Activated CD8-positive, alpha-beta T cell treated with anti-CD3 and anti-CD28 coated beads for 36 hours (primary cell): ENCODE measurements around the gene FUT8. TPM values are rescaled to one million over a fixed set of nuclear protein-coding genes. Genes with fewer than 3 reads are reported as not detected.
A peak's percentile ranks its signal among the peaks of the same experiment; 100 is the strongest.

Experiments used
- ATAC-seq: fragments of 200-7000 bp; cut with Tn5 transposase; one replicate; pipeline ENCODE4 v1.10.0; 2021; ENCODE audit warnings: mild to moderate bottlenecking, moderate library complexity
- CTCF ChIA-PET: fragments of 350-600 bp; sonication (Branson Sonifier 250); formaldehyde crosslinking; loops from one replicate; lab custom pipeline; 2021; ENCODE audit warnings: antibody characterized with exemption; lab: Charles Lee
- POLR2A ChIA-PET: fragments of 350-600 bp; sonication (Branson Sonifier 250); formaldehyde crosslinking; loops from one replicate; lab custom pipeline; 2021; ENCODE audit warnings: antibody characterized with exemption; lab: Charles Lee
- DNase-seq: peaks from one replicate; pipeline ENCODE4 v3.0.0-alpha.2; 2020
- H3K27ac Mint-ChIP-seq: one replicate; pipeline ENCODE4 v1.8.0; 2021; ENCODE audit warnings: mild to moderate bottlenecking, mixed read lengths
- H3K27me3 Mint-ChIP-seq: one replicate; pipeline ENCODE4 v1.8.0; 2021; ENCODE audit warnings: mixed read lengths
- H3K36me3 Mint-ChIP-seq: one replicate; pipeline ENCODE4 v1.8.0; 2021; ENCODE audit warnings: low read depth, mixed read lengths
- H3K4me1 Mint-ChIP-seq: one replicate; pipeline ENCODE4 v1.8.0; 2021; ENCODE audit warnings: low read depth, mixed read lengths
- H3K4me3 Mint-ChIP-seq: one replicate; pipeline ENCODE4 v1.8.0; 2021; ENCODE audit warnings: mild to moderate bottlenecking, moderate library complexity, mixed read lengths
- H3K9me3 Mint-ChIP-seq: one replicate; pipeline ENCODE4 v1.8.0; 2021; ENCODE audit warnings: mixed read lengths
- CTCF ChIP-seq: fragments of 200-600 bp; IDR thresholded peaks from one replicate; pipeline ENCODE4 v1.8.0; 2022; ENCODE audit warnings: antibody characterized with exemption, mild to moderate bottlenecking
- intact Hi-C: fragments of 100-400 bp; cut with micrococcal nuclease; formaldehyde crosslinking; loops from one replicate; pipeline ENCODE4 v1.10.0; 2022
- microRNA-seq: library from miRNA; unstranded; fragments of <30 nt; microRNA quantifications from one replicate; pipeline ENCODE4 v1.2.0, GENCODE V29; 2022; ENCODE audit warnings: borderline microRNAs expressed, borderline replicate concordance
- total RNA-seq, 2 experiments: library from RNA; stranded (reverse); gene quantifications; one replicate each; pipeline ENCODE4 v1.2.3, GENCODE V29; 2021

Gene FUT8
- total RNA-seq, 2 experiments from 2014 or later: 55.7 to 61.0 TPM

- Mint-ChIP-seq H3K27ac (no peak overlapping the region), H3K27me3 (peaks cover 4% of the 10 kb centered on the region), H3K36me3 (no peaks in the 10 kb centered on the region), H3K9me3 (no peaks in the 10 kb centered on the region), H3K4me1 (no peaks in the 10 kb centered on the region), H3K4me3 (no peak overlapping the region)
- TF ChIP-seq CTCF: no peak
- CTCF ChIA-PET: interaction anchor here (1.2 to 1.9 kb wide), 2 partner anchors 32 to 167 kb away, joined by 3 to 4 read pairs; no protein-coding TSS in a partner anchor
- DNase-seq: no peak
- no peak for ATAC-seq
- POLR2A ChIA-PET: interaction anchor here (1.0 to 1.2 kb wide), 2 partner anchors 18 to 154 kb away, joined by 3 read pairs; no protein-coding TSS in a partner anchor
- intact Hi-C loops: no loop called here
Measured at GRCh38 chr14:65792208-65792905, 379.8 kb downstream of the FUT8 start.

Small RNA genes within 50 kb of the gene (microRNA-seq; reads per million reads assigned to microRNA genes)
- 9.1 reads per million, percentile 32 among the genes with 10 or more reads in this experiment for gene MIR625
